H9 (cell line): ENCODE results near the gene PIP5K1A. TPM values are rescaled to one million over a fixed set of nuclear protein-coding genes. Genes with fewer than 3 reads are reported as not detected.
A peak's percentile ranks its signal among the peaks of the same experiment; 100 is the strongest.

ENCODE experiments used
- DNase-seq: peaks from one replicate; pipeline ENCODE4 v3.0.0-alpha.2; 2017
- H2AFZ ChIP-seq: one replicate; pipeline ENCODE4 v1.6.1; 2013; ENCODE audit warnings: mild to moderate bottlenecking, low read length, control low read depth, moderate library complexity
- H2AK5ac ChIP-seq: 2 replicates; pipeline ENCODE4 v1.6.1; 2013; ENCODE audit warnings: low read length, control low read depth, mixed read lengths; ENCODE audit not compliant: insufficient read length
- H2BK120ac ChIP-seq: one replicate; pipeline ENCODE4 v1.6.1; 2013; ENCODE audit warnings: low read depth, mild to moderate bottlenecking, low read length, control low read depth, inconsistent platforms; ENCODE audit not compliant: poor library complexity, severe bottlenecking
- H2BK12ac ChIP-seq: 2 replicates; pipeline ENCODE4 v1.6.1; 2013; ENCODE audit warnings: low read length, control low read depth, mixed read lengths, low read depth; ENCODE audit not compliant: insufficient read length
- H2BK15ac ChIP-seq: 2 replicates; pipeline ENCODE4 v1.6.1; 2013; ENCODE audit warnings: low read depth, low read length, control low read depth
- H2BK20ac ChIP-seq: one replicate; pipeline ENCODE4 v1.6.1; 2013; ENCODE audit warnings: low read depth, mild to moderate bottlenecking, low read length, control low read depth, inconsistent platforms; ENCODE audit not compliant: poor library complexity, severe bottlenecking
- H2BK5ac ChIP-seq: 2 replicates; pipeline ENCODE4 v1.6.1; 2013; ENCODE audit warnings: low read length, control low read depth, mixed read lengths; ENCODE audit not compliant: insufficient read length
- H3K14ac ChIP-seq: 2 replicates; pipeline ENCODE4 v1.6.1; 2013; ENCODE audit warnings: low read length, control low read depth; ENCODE audit not compliant: insufficient read depth
- H3K18ac ChIP-seq: 2 replicates; pipeline ENCODE4 v1.6.1; 2013; ENCODE audit warnings: low read depth, mild to moderate bottlenecking, mixed read lengths, low read length, control low read depth; ENCODE audit not compliant: insufficient read length
- H3K23ac ChIP-seq: 2 replicates; pipeline ENCODE4 v1.6.1; 2013; ENCODE audit warnings: low read length, control low read depth, mixed read lengths, low read depth; ENCODE audit not compliant: insufficient read length
- H3K23me2 ChIP-seq: 2 replicates; pipeline ENCODE4 v1.6.1; 2013; ENCODE audit warnings: low read depth, mild to moderate bottlenecking, mixed read lengths, low read length, control low read depth; ENCODE audit not compliant: insufficient read length, poor library complexity, severe bottlenecking
- H3K27ac ChIP-seq: 2 replicates; pipeline ENCODE4 v1.5.1; 2013; ENCODE audit warnings: low read length, control low read depth, mixed read lengths, low read depth; ENCODE audit not compliant: insufficient read length
- H3K27me3 ChIP-seq: 2 replicates; pipeline ENCODE4 v1.6.1; 2013; ENCODE audit warnings: low read length, control low read depth, inconsistent platforms; ENCODE audit not compliant: insufficient read depth
- H3K4ac ChIP-seq: 2 replicates; pipeline ENCODE4 v1.6.1; 2013; ENCODE audit warnings: low read depth, mild to moderate bottlenecking, control low read depth, inconsistent platforms, low read length, moderate library complexity
- H3K4me1 ChIP-seq: 2 replicates; pipeline ENCODE4 v1.6.1; 2013; ENCODE audit warnings: low read length, control low read depth, inconsistent platforms; ENCODE audit not compliant: insufficient read depth
- H3K4me2 ChIP-seq: 2 replicates; pipeline ENCODE4 v1.6.1; 2013; ENCODE audit warnings: low read length, control low read depth, mixed read lengths; ENCODE audit not compliant: insufficient read length, insufficient read depth
- H3K56ac ChIP-seq: 2 replicates; pipeline ENCODE4 v1.6.1; 2013; ENCODE audit warnings: low read depth, mild to moderate bottlenecking, mixed read lengths, low read length, control low read depth; ENCODE audit not compliant: insufficient read length
- H3K79me1 ChIP-seq: 2 replicates; pipeline ENCODE4 v1.6.1; 2013; ENCODE audit warnings: low read depth, mild to moderate bottlenecking, moderate library complexity, low read length, control low read depth, inconsistent platforms; ENCODE audit not compliant: insufficient read depth, poor library complexity, severe bottlenecking
- H3K79me2 ChIP-seq: 2 replicates; pipeline ENCODE4 v1.6.1; 2013; ENCODE audit warnings: low read length, control low read depth, inconsistent platforms; ENCODE audit not compliant: insufficient read depth
- H3K9ac ChIP-seq: 2 replicates; pipeline ENCODE4 v1.6.1; 2013; ENCODE audit warnings: low read length, control low read depth, mixed read lengths; ENCODE audit not compliant: insufficient read length; ENCODE audit errors: extremely low read depth
- H3K9me3 ChIP-seq: one replicate; pipeline ENCODE4 v1.6.1; 2013; ENCODE audit warnings: low read depth, low read length, inconsistent platforms; ENCODE audit not compliant: control insufficient read depth
- H3T11ph ChIP-seq: one replicate; pipeline ENCODE4 v1.6.1; 2013; ENCODE audit warnings: mild to moderate bottlenecking, low read length, control low read depth, inconsistent platforms
- H4K20me1 ChIP-seq: one replicate; pipeline ENCODE4 v1.6.1; 2013; ENCODE audit not compliant: control insufficient read depth, insufficient read length, insufficient read depth
- H4K5ac ChIP-seq: 2 replicates; pipeline ENCODE4 v1.6.1; 2013; ENCODE audit warnings: low read depth, mild to moderate bottlenecking, mixed read lengths, low read length, control low read depth; ENCODE audit not compliant: insufficient read length
- H4K8ac ChIP-seq: replicated peaks from 2 replicates; pipeline ENCODE4 v1.6.1; 2013; ENCODE audit warnings: low read length, control low read depth, mixed read lengths, low read depth; ENCODE audit not compliant: insufficient read length
- H4K91ac ChIP-seq: 2 replicates; pipeline ENCODE4 v1.6.1; 2013; ENCODE audit warnings: low read depth, mild to moderate bottlenecking, moderate library complexity, mixed read lengths, low read length, control low read depth; ENCODE audit not compliant: insufficient read length
- H3K27ac Mint-ChIP-seq, 3 experiments: 2 replicates in 2 of 3; 3 replicates in 1 of 3; pipeline ENCODE4 v1.8.0; 2020 to 2021; ENCODE audit warnings: mixed read lengths in 3 of 3, mild to moderate bottlenecking in 1 of 3, moderate library complexity in 1 of 3
- H3K27me3 Mint-ChIP-seq: 2 replicates; pipeline ENCODE4 v1.8.0; 2021; ENCODE audit warnings: low read depth, mild to moderate bottlenecking, moderate library complexity, mixed read lengths
- H3K36me3 Mint-ChIP-seq, 3 experiments: 2 replicates in 2 of 3; 3 replicates in 1 of 3; pipeline ENCODE4 v1.8.0; 2020 to 2021; ENCODE audit warnings: low read depth in 3 of 3, mixed read lengths in 3 of 3; ENCODE audit not compliant: insufficient read depth in 1 of 3
- H3K4me1 Mint-ChIP-seq, 2 experiments: 2 replicates each; pipeline ENCODE4 v1.8.0; 2020; ENCODE audit warnings: mixed read lengths in 2 of 2
- H3K4me3 Mint-ChIP-seq, 2 experiments: 2 replicates in 1 of 2; 3 replicates in 1 of 2; pipeline ENCODE4 v1.8.0; 2020 to 2021; ENCODE audit warnings: mild to moderate bottlenecking in 2 of 2, mixed read lengths in 2 of 2, moderate library complexity in 1 of 2
- H3K9me3 Mint-ChIP-seq, 2 experiments: 2 replicates in 1 of 2; 3 replicates in 1 of 2; pipeline ENCODE4 v1.8.0; 2020; ENCODE audit warnings: mild to moderate bottlenecking in 2 of 2, mixed read lengths in 2 of 2, moderate library complexity in 1 of 2
- WGBS: extraction: QIAGEN DNeasy Blood & Tissue Kit; methylation state at CpG from one replicate; pipeline ENCODE4 v1.1.7; 2013; ENCODE audit warnings: missing lambda C conversion rate, low lambda C conversion rate, mixed read lengths; ENCODE audit not compliant: insufficient read length; ENCODE audit errors: extremely low coverage; 5-methylcytosine and 5-hydroxymethylcytosine counted together
- total RNA-seq: library from RNA; stranded (reverse); gene quantifications from 2 replicates; pipeline ENCODE4 v1.2.1, GENCODE V29; 2021
- TF ChIP-seq, protein P1 (sequence below): fragments of 200-600 bp; sonication (generic); conservative IDR thresholded peaks from 3 replicates; pipeline ENCODE4 v1.8.0; 2021; ENCODE audit warnings: antibody characterized with exemption, mild to moderate bottlenecking

Gene PIP5K1A
- total RNA-seq, 1 experiment from 2014 or later: 94.6 TPM

DNA sequence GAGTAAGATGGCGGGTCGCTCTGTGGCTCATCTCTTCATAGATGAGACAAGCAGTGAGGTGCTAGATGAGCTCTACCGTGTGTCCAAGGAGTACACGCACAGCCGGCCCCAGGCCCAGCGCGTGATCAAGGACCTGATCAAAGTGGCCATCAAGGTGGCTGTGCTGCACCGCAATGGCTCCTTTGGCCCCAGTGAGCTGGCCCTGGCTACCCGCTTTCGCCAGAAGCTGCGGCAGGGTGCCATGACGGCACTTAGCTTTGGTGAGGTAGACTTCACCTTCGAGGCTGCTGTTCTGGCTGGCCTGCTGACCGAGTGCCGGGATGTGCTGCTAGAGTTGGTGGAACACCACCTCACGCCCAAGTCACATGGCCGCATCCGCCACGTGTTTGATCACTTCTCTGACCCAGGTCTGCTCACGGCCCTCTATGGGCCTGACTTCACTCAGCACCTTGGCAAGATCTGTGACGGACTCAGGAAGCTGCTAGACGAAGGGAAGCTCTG, 39.6 kb upstream of the PIP5K1A start:
- Histone ChIP-seq H3K18ac (no peak overlapping the region), H3T11ph (no peak overlapping the region), H3K23me2 (no peaks in the 10 kb centered on the region), H2BK20ac (no peak overlapping the region), H2BK12ac (no peak overlapping the region), H4K91ac (no peak overlapping the region), H3K27me3 (no peaks in the 10 kb centered on the region), H3K79me2 (no peaks in the 10 kb centered on the region), H2AK5ac (no peak overlapping the region), H2BK15ac (no peak overlapping the region), H3K9ac (no peak overlapping the region), H3K27ac (no peak overlapping the region), H3K4me2 (no peak overlapping the region), H3K4me1 (no peaks in the 10 kb centered on the region), H4K20me1 (no peaks in the 10 kb centered on the region), H3K9me3 (no peaks in the 10 kb centered on the region), H4K8ac (no peak overlapping the region), H2AFZ (no peak overlapping the region), H3K56ac (no peak overlapping the region), H3K79me1 (no peaks in the 10 kb centered on the region), H3K14ac (no peak overlapping the region), H2BK120ac (no peak overlapping the region), H2BK5ac (no peak overlapping the region), H3K4ac (no peak overlapping the region), H3K23ac (no peak overlapping the region), H4K5ac (no peak overlapping the region)
- WGBS: no CpG with 5 or more reads among the region's 22 CpGs
- Mint-ChIP-seq H3K4me1 (peaks cover 9 to 10% of the 10 kb centered on the region in 2 experiments; a peak in 3 of 4 replicates), H3K36me3 (peaks cover 5 to 29% (median 21%) of the 10 kb centered on the region in 3 experiments; a peak in 6 of 7 replicates), H3K27me3 (no peaks in the 10 kb centered on the region), H3K9me3 (no peaks in the 10 kb centered on the region; a peak in 1 of 5 replicates), H3K4me3 (no peak overlapping the region), H3K27ac (peak overlapping the region in 1 of 3 experiments; percentile 59; a peak in 1 of 7 replicates)
- TF ChIP-seq, protein P1, sequence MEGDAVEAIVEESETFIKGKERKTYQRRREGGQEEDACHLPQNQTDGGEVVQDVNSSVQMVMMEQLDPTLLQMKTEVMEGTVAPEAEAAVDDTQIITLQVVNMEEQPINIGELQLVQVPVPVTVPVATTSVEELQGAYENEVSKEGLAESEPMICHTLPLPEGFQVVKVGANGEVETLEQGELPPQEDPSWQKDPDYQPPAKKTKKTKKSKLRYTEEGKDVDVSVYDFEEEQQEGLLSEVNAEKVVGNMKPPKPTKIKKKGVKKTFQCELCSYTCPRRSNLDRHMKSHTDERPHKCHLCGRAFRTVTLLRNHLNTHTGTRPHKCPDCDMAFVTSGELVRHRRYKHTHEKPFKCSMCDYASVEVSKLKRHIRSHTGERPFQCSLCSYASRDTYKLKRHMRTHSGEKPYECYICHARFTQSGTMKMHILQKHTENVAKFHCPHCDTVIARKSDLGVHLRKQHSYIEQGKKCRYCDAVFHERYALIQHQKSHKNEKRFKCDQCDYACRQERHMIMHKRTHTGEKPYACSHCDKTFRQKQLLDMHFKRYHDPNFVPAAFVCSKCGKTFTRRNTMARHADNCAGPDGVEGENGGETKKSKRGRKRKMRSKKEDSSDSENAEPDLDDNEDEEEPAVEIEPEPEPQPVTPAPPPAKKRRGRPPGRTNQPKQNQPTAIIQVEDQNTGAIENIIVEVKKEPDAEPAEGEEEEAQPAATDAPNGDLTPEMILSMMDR: no peak
- DNase-seq: no peak
